K562 (cell line): ENCODE measurements around the gene ZFAND6. TPM values are rescaled to one million over a fixed set of nuclear protein-coding genes. Genes with fewer than 3 reads are reported as not detected.

ENCODE experiments used
- ATAC-seq: fragments of 200-7000 bp; cut with Tn5 transposase; 3 replicates; pipeline ENCODE4 v1.9.1; 2020; ENCODE audit warnings: moderate library complexity
- BruUV-seq: library from RNA; stranded (reverse); fragments of 400-500 nt; replicated peaks from 2 replicates; lab custom pipeline; 2021; lab: Mats Ljungman, UMichigan
- CTCF ChIA-PET: fragments of 300-600 bp; formaldehyde crosslinking; extraction: SDS; loops from one replicate; lab custom pipeline; 2021; ENCODE audit warnings: low intra/inter-chr PET ratio; lab: Yijun Ruan, JAX
- POLR2A ChIA-PET: fragments of 300-600, 350-650 bp; sonication (Branson Sonifier 250); formaldehyde crosslinking; extraction: SDS; loops from one replicate; lab custom pipeline; 2021; ENCODE audit warnings: antibody characterized with exemption, inconsistent platforms; lab: Yijun Ruan, JAX
- DNase-seq, 4 experiments: peaks; one replicate each; pipeline versions ENCODE4 v3.0.0 to v3.0.0-alpha.2; 2011 to 2018; ENCODE audit warnings: low spot score in 3 of 4, mixed read lengths in 3 of 4; ENCODE audit errors: extremely low read depth in 1 of 4
- FAIRE-seq: peaks from 2 replicates; lab custom pipeline; 2011; peaks lifted over from hg19 to GRCh38; lab: Jason Lieb, UNC
- H2AFZ ChIP-seq: 2 replicates; pipeline ENCODE4 v1.6.0; 2011; ENCODE audit warnings: low read depth, low read length, control low read depth, inconsistent platforms
- H3K27ac ChIP-seq: fragments of 200-600 bp; 3 replicates; pipeline ENCODE4 v1.8.0; 2011; ENCODE audit warnings: low read depth, mild to moderate bottlenecking, control low read depth, inconsistent platforms, low read length, moderate library complexity, mixed read lengths; ENCODE audit errors: extremely low read depth
- H3K27me3 ChIP-seq, 2 experiments: fragments of 300-600 bp in 1 of 2; 2 replicates in 1 of 2; 3 replicates in 1 of 2; pipeline versions ENCODE4 v1.6.0 to v1.8.0; 2011; ENCODE audit warnings: inconsistent platforms in 2 of 2, low read length in 2 of 2, mild to moderate bottlenecking in 1 of 2, mixed read lengths in 1 of 2, moderate library complexity in 1 of 2; ENCODE audit not compliant: control insufficient read depth in 2 of 2, insufficient read depth in 2 of 2
- H3K36me3 ChIP-seq: fragments of 300-600 bp; 3 replicates; pipeline ENCODE4 v1.8.0; 2011; ENCODE audit warnings: mild to moderate bottlenecking, low read length, inconsistent platforms; ENCODE audit not compliant: control insufficient read depth, insufficient read depth
- H3K4me1 ChIP-seq, 2 experiments: fragments of 200-600 bp in 1 of 2; replicated peaks in 1 of 2; 2 replicates in 1 of 2; 3 replicates in 1 of 2; pipeline versions ENCODE4 v1.5.1 to v1.8.0; 2011; ENCODE audit warnings: inconsistent platforms in 2 of 2, low read length in 2 of 2, mild to moderate bottlenecking in 1 of 2, mixed read lengths in 1 of 2, moderate library complexity in 1 of 2; ENCODE audit not compliant: control insufficient read depth in 2 of 2, insufficient read depth in 2 of 2
- H3K4me2 ChIP-seq: 2 replicates; pipeline ENCODE4 v1.6.1; 2011; ENCODE audit warnings: low read length, control low read depth, inconsistent platforms, mixed read lengths; ENCODE audit not compliant: insufficient read depth
- H3K4me3 ChIP-seq: fragments of 200-600 bp; sonication (generic), shearing (Covaris generic); 2 replicates; pipeline ENCODE4 v1.5.1; 2016; ENCODE audit warnings: control low read depth, inconsistent platforms
- H3K79me2 ChIP-seq: fragments of 200-600 bp; 3 replicates; pipeline ENCODE4 v1.8.0; 2011; ENCODE audit warnings: low read length, inconsistent platforms; ENCODE audit not compliant: control insufficient read depth, insufficient read depth
- H3K9ac ChIP-seq, 2 experiments: 2 replicates each; pipeline versions ENCODE4 v1.6.0 to v1.6.1; 2011; ENCODE audit warnings: low read depth in 2 of 2, low read length in 2 of 2, control low read depth in 1 of 2, inconsistent platforms in 1 of 2, mild to moderate bottlenecking in 1 of 2, mixed read lengths in 1 of 2; ENCODE audit not compliant: insufficient read depth in 1 of 2
- H3K9me1 ChIP-seq: one replicate; pipeline ENCODE4 v1.6.0; 2011; ENCODE audit warnings: inconsistent platforms, mild to moderate bottlenecking, low read length, moderate library complexity; ENCODE audit not compliant: control insufficient read depth, insufficient read depth
- H3K9me3 ChIP-seq: replicated peaks from 2 replicates; pipeline ENCODE4 v1.5.1; 2011; ENCODE audit warnings: low read depth, low read length, inconsistent platforms; ENCODE audit not compliant: control insufficient read depth, insufficient read depth
- H4K20me1 ChIP-seq: replicated peaks from 2 replicates; pipeline ENCODE4 v1.6.1; 2011; ENCODE audit warnings: low read length, inconsistent platforms, mixed read lengths; ENCODE audit not compliant: control insufficient read depth, insufficient read depth
- DPF2 ChIP-seq: fragments of 450-650 bp; IDR thresholded peaks from 2 replicates; pipeline ENCODE4 v1.6.1; 2016
- HLTF ChIP-seq: fragments of 450-650 bp; IDR thresholded peaks from 2 replicates; pipeline ENCODE4 v1.6.1; 2016
- KLF13 ChIP-seq: fragments of 450-650 bp; IDR thresholded peaks from 2 replicates; pipeline ENCODE4 v1.6.1; 2016; ENCODE audit warnings: missing genetic modification characterization, low read depth, mild to moderate bottlenecking, missing compliant biosample characterization, moderate library complexity, borderline replicate concordance
- NR2C1 ChIP-seq, 2 experiments: fragments of 450-650 bp; IDR thresholded peaks; 2 replicates each; pipeline ENCODE4 v1.6.1; 2017; ENCODE audit warnings: mild to moderate bottlenecking in 2 of 2, antibody characterized with exemption in 1 of 2, inconsistent platforms in 1 of 2, missing compliant biosample characterization in 1 of 2, missing genetic modification characterization in 1 of 2
- POLR2AphosphoS5 ChIP-seq: IDR thresholded peaks from 2 replicates; pipeline ENCODE4 v1.6.1; 2011; ENCODE audit warnings: mild to moderate bottlenecking, low read depth, low read length, moderate library complexity; ENCODE audit not compliant: control insufficient read depth, insufficient read depth
- ZNF253 ChIP-seq: fragments of 250-450 bp; sonication (Bioruptor Pico); conservative IDR thresholded peaks from 2 replicates; pipeline ENCODE4 v1.6.1; 2021; ENCODE audit warnings: mild to moderate bottlenecking
- ZNF57 ChIP-seq: fragments of 450-650 bp; formaldehyde crosslinking; IDR thresholded peaks from 2 replicates; pipeline ENCODE4 v1.4.0; 2020; ENCODE audit warnings: mild to moderate bottlenecking, moderate library complexity
- ZNF696 ChIP-seq: fragments of 250-450 bp; sonication (Bioruptor Pico); conservative IDR thresholded peaks from 2 replicates; pipeline ENCODE4 v1.4.0; 2020; ENCODE audit warnings: mild to moderate bottlenecking, moderate library complexity
- ZNF830 ChIP-seq: fragments of 250-450 bp; sonication (Bioruptor Pico); IDR thresholded peaks from 2 replicates; pipeline ENCODE4 v1.5.0; 2021; ENCODE audit warnings: mild to moderate bottlenecking
- WGBS: fragments of 100-300 bp; shearing (Covaris generic); methylation state at CpG from one replicate; pipeline ENCODE4 v1.1.6; 2016; ENCODE audit warnings: low coverage, mixed read lengths; ENCODE audit not compliant: insufficient coverage; ENCODE audit errors: missing lambda C conversion rate; 5-methylcytosine and 5-hydroxymethylcytosine counted together
- in situ Hi-C: fragments of 300-500 bp; cut with MboI; formaldehyde crosslinking; loops from 4 replicates; pipeline ENCODE4 v1.15.0; 2018; ENCODE audit warnings: inconsistent platforms, mixed read lengths
- intact Hi-C: fragments of 100-400 bp; cut with micrococcal nuclease; formaldehyde crosslinking; loops from 2 replicates; pipeline ENCODE4 v1.14.2; 2022
- polyA plus RNA-seq, 8 experiments: library from polyadenylated mRNA; depleted of rRNA in 4 of 8; stranded (reverse) in 5 of 8; unstranded in 3 of 8; fragments of >200 nt; fragmentation: Nextera tagmentation in 2 of 8; fragmentation: Illumina TruSeq in 1 of 8; extraction: Ambion mirVana in 2 of 8; extraction: Trizol in 1 of 8; gene quantifications; 2 replicates each; pipeline versions ENCODE4 v1.2.1 to v1.2.3, GENCODE V29; 2011 to 2014; ENCODE audit warnings: inconsistent platforms in 1 of 8, missing spikeins in 1 of 8
- total RNA-seq, 7 experiments: library from RNA; depleted of rRNA in 6 of 7; stranded (reverse); fragments of >200 nt in 6 of 7; fragmentation: Illumina TruSeq in 2 of 7; extraction: Trizol in 2 of 7; gene quantifications; 2 replicates each; pipeline versions ENCODE4 v1.2.1 to v1.2.3, GENCODE V29; 2011 to 2021; ENCODE audit warnings: low replicate concordance in 1 of 7
- TF ChIP-seq, protein P1 (sequence below): sonication (generic); formaldehyde crosslinking; IDR thresholded peaks from 2 replicates; pipeline ENCODE4 v1.9.0; 2022; ENCODE audit warnings: mild to moderate bottlenecking, missing genetic modification reagents
- TF ChIP-seq, protein P2 (sequence below): sonication (generic); formaldehyde crosslinking; IDR thresholded peaks from 2 replicates; pipeline ENCODE4 v1.8.0; 2023; ENCODE audit warnings: mild to moderate bottlenecking, missing genetic modification reagents
- TF ChIP-seq, protein P3 (sequence below): fragments of 250-450 bp; sonication (Bioruptor Pico); IDR thresholded peaks from 2 replicates; pipeline ENCODE4 v1.8.0; 2021; ENCODE audit warnings: mild to moderate bottlenecking, moderate library complexity

Gene ZFAND6
- total and polyA plus RNA-seq, 9 of the 15 experiments (the other 6 are each of a cell fraction or from before 2014, with no cell fraction given): 53.9 to 206 (median 88.9) TPM

DNA sequence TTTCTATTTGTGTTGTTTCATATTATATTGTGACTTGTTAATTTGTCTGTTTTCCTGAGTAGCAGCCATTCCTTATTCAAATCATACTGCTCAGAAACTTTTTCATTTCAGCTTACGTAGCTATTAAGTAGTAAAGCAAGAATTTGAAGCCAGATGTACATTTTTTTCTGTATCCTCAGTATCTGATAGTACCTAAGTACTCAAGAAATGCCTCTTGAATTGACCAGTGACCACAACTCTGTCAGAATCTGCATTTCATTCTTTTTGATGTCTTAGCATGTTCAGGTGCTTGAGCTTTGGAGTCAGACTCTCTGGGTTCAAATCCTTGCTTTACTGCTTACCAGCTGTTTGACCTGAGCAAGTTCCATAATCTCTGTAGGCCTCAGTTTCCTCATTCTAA lies 30.6 kb downstream of the ZFAND6 start:
- Histone ChIP-seq H3K4me2 (no peak overlapping the region), H3K9ac (no peak overlapping the region), H3K9me1 (no peaks in the 10 kb centered on the region), H3K9me3 (no peaks in the 10 kb centered on the region), H3K4me3 (no peak overlapping the region), H3K79me2 (peaks cover 85% of the 10 kb centered on the region), H3K27ac (no peak overlapping the region), H3K27me3 (no peaks in the 10 kb centered on the region), H4K20me1 (peaks cover 11% of the 10 kb centered on the region; the same call in 1 of the 2 replicates), H2AFZ (no peak overlapping the region), H3K36me3 (peaks cover 3% of the 10 kb centered on the region; the same call in 1 of the 3 replicates), H3K4me1 (peaks cover 0 to 13% of the 10 kb centered on the region in 2 experiments; a peak in 4 of 5 replicates)
- intact Hi-C loops: no loop called here
- TF ChIP-seq NR2C1 (IDR thresholded peaks at IDR 0.05): no peak
- TF ChIP-seq NR2C1 (tag; IDR thresholded peaks at IDR 0.05): no peak
- TF ChIP-seq KLF13 (tag): no peak
- no peak for TF ChIP-seq ZNF696 (CRISPR knock-in tag)
- no peak for TF ChIP-seq ZNF830
- TF ChIP-seq ZNF253: no peak
- TF ChIP-seq, protein P1, sequence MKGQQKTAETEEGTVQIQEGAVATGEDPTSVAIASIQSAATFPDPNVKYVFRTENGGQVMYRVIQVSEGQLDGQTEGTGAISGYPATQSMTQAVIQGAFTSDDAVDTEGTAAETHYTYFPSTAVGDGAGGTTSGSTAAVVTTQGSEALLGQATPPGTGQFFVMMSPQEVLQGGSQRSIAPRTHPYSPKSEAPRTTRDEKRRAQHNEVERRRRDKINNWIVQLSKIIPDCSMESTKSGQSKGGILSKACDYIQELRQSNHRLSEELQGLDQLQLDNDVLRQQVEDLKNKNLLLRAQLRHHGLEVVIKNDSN: no peak
- TF ChIP-seq HLTF: no peak
- TF ChIP-seq, protein P2, sequence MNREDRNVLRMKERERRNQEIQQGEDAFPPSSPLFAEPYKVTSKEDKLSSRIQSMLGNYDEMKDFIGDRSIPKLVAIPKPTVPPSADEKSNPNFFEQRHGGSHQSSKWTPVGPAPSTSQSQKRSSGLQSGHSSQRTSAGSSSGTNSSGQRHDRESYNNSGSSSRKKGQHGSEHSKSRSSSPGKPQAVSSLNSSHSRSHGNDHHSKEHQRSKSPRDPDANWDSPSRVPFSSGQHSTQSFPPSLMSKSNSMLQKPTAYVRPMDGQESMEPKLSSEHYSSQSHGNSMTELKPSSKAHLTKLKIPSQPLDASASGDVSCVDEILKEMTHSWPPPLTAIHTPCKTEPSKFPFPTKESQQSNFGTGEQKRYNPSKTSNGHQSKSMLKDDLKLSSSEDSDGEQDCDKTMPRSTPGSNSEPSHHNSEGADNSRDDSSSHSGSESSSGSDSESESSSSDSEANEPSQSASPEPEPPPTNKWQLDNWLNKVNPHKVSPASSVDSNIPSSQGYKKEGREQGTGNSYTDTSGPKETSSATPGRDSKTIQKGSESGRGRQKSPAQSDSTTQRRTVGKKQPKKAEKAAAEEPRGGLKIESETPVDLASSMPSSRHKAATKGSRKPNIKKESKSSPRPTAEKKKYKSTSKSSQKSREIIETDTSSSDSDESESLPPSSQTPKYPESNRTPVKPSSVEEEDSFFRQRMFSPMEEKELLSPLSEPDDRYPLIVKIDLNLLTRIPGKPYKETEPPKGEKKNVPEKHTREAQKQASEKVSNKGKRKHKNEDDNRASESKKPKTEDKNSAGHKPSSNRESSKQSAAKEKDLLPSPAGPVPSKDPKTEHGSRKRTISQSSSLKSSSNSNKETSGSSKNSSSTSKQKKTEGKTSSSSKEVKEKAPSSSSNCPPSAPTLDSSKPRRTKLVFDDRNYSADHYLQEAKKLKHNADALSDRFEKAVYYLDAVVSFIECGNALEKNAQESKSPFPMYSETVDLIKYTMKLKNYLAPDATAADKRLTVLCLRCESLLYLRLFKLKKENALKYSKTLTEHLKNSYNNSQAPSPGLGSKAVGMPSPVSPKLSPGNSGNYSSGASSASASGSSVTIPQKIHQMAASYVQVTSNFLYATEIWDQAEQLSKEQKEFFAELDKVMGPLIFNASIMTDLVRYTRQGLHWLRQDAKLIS (CRISPR knock-in tag): no peak
- TF ChIP-seq POLR2AphosphoS5: no peak
- TF ChIP-seq, protein P3, sequence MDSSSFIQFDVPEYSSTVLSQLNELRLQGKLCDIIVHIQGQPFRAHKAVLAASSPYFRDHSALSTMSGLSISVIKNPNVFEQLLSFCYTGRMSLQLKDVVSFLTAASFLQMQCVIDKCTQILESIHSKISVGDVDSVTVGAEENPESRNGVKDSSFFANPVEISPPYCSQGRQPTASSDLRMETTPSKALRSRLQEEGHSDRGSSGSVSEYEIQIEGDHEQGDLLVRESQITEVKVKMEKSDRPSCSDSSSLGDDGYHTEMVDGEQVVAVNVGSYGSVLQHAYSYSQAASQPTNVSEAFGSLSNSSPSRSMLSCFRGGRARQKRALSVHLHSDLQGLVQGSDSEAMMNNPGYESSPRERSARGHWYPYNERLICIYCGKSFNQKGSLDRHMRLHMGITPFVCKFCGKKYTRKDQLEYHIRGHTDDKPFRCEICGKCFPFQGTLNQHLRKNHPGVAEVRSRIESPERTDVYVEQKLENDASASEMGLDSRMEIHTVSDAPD: no peak
- TF ChIP-seq DPF2: no peak
- no peak for TF ChIP-seq ZNF57 (CRISPR knock-in tag)
- no TSS peak for BruUV-seq
- FAIRE-seq (no peak), ATAC-seq (no peak), DNase-seq (no peak)
- POLR2A ChIA-PET: interaction anchor here (1.4 to 2.8 kb wide), 2 partner anchors 10 to 18 kb away, joined by 4 to 10 read pairs; no protein-coding TSS in a partner anchor
- in situ Hi-C loops: no loop called here
- CTCF ChIA-PET: no interaction called here
- 92% methylated on average over 1 of the region's 1 CpG for WGBS
